ENCODE results near the gene PYGO2. TPM values are rescaled to one million over a fixed set of nuclear protein-coding genes. Genes with fewer than 3 reads are reported as not detected.

PYGO2 gene
- total RNA-seq, 2 experiments from 2014 or later = 50.0 to 50.2 TPM

- ChIA-PET CTCF (interaction anchor here (0.8 to 1.9 kb wide), 4 partner anchors 20 to 170 kb away, joined by 3 to 9 read pairs (median 4); partner anchors contain the start of gene PYGO2), POLR2A (interaction anchor here (1.2 kb wide), 1 partner anchor 14 kb away, joined by 3 read pairs; no protein-coding TSS in a partner anchor)
- Mint-ChIP-seq H3K27me3 (no peaks in the 10 kb centered on the region), H3K27ac (peak overlapping the region; percentile 88), H3K9me3 (no peaks in the 10 kb centered on the region), H3K4me3 (no peak overlapping the region), H3K36me3 (ENCODE audit: low read depth) (peaks cover 14% of the 10 kb centered on the region), H3K4me1 (peaks cover 68% of the 10 kb centered on the region)
- no peak for DNase-seq
Observed at GRCh38 chr1:154941333-154942013, 20.1 kb downstream of the PYGO2 start.

- no peaks in the 10 kb centered on the region for H3K9me3 Mint-ChIP-seq
- no peak for DNase-seq
Observed at GRCh38 chr1:154940651-154941194, 20.9 kb downstream of the PYGO2 start.

GRCh38 chr1:154940213-154940560 is 21.4 kb downstream of the PYGO2 start:
- CTCF ChIA-PET = interaction anchor here (0.6 to 1.9 kb wide), 6 partner anchors 21 to 423 kb away, joined by 3 to 9 read pairs (median 4); partner anchors contain the start of gene PYGO2
- POLR2A ChIA-PET = interaction anchor here (0.6 to 1.2 kb wide), 2 partner anchors 15 to 341 kb away, joined by 3 to 4 read pairs; no protein-coding TSS in a partner anchor
- Mint-ChIP-seq H3K36me3 (ENCODE audit: low read depth) (peaks cover 10% of the 10 kb centered on the region), H3K27ac (peak overlapping the region; percentile 75), H3K4me1 (peaks cover 80% of the 10 kb centered on the region), H3K9me3 (no peaks in the 10 kb centered on the region), H3K27me3 (no peaks in the 10 kb centered on the region), H3K4me3 (no peak overlapping the region)
- DNase-seq = no peak

More at GRCh38 chr1:154940651-154941194, 20.9 kb downstream of the PYGO2 start:
- POLR2A ChIA-PET = interaction anchor here (0.6 to 1.2 kb wide), 2 partner anchors 14 to 342 kb away, joined by 3 to 4 read pairs; no protein-coding TSS in a partner anchor
- H3K4me3 Mint-ChIP-seq = no peak overlapping the region
- H3K4me1 Mint-ChIP-seq = peaks cover 74% of the 10 kb centered on the region
- peaks cover 10% of the 10 kb centered on the region for H3K36me3 Mint-ChIP-seq (ENCODE audit: low read depth)
- no peaks in the 10 kb centered on the region for H3K27me3 Mint-ChIP-seq
- peak overlapping the region; percentile 76 for H3K27ac Mint-ChIP-seq
- CTCF ChIA-PET = interaction anchor here (0.7 to 1.9 kb wide), 5 partner anchors 21 to 169 kb away, joined by 3 to 9 read pairs (median 3); partner anchors contain the start of gene PYGO2

- H3K4me3 Mint-ChIP-seq = peak overlapping the region; percentile 40
Observed at GRCh38 chr1:154938604-154939399, 22.8 kb downstream of the PYGO2 start.

GRCh38 chr1:154937988-154938386 is 23.6 kb downstream of the PYGO2 start:
- Mint-ChIP-seq H3K27ac (peak overlapping the region; percentile 98), H3K4me3 (peak overlapping the region; percentile 96), H3K4me1 (peaks cover 71% of the 10 kb centered on the region), H3K9me3 (no peaks in the 10 kb centered on the region), H3K36me3 (ENCODE audit: low read depth) (peaks cover 7% of the 10 kb centered on the region), H3K27me3 (no peaks in the 10 kb centered on the region)
- DNase-seq = no peak
- ChIA-PET POLR2A (no interaction called here), CTCF (interaction anchor here (1.3 to 2.1 kb wide), 2 partner anchors 8 to 113 kb away, joined by 3 to 6 read pairs; partner anchors contain the start of gene ADAM15)

More at GRCh38 chr1:154938604-154939399, 22.8 kb downstream of the PYGO2 start:
- Mint-ChIP-seq H3K27ac (peak overlapping the region; percentile 98), H3K27me3 (no peaks in the 10 kb centered on the region), H3K4me1 (peaks cover 79% of the 10 kb centered on the region), H3K9me3 (no peaks in the 10 kb centered on the region), H3K36me3 (ENCODE audit: low read depth) (peaks cover 10% of the 10 kb centered on the region)
- ChIA-PET CTCF (interaction anchor here (0.6 to 2.1 kb wide), 3 partner anchors 7 to 57 kb away, joined by 3 to 6 read pairs (median 4); no protein-coding TSS in a partner anchor), POLR2A (no interaction called here)
- DNase-seq = no peak

GRCh38 chr1:154937085-154937987 is 24.2 kb downstream of the PYGO2 start:
- H3K4me3 Mint-ChIP-seq = peak overlapping the region; percentile 96
- ChIA-PET POLR2A (interaction anchor here (1.0 kb wide), 1 partner anchor 17 kb away, joined by 3 read pairs; no protein-coding TSS in a partner anchor), CTCF (interaction anchor here (0.9 to 2.1 kb wide), 17 partner anchors 9 to 378 kb away, joined by 3 to 8 read pairs (median 4); partner anchors contain the start of genes ADAM15, FLAD1, PBXIP1 and PYGO2)
- H3K4me1 Mint-ChIP-seq = peaks cover 65% of the 10 kb centered on the region
- H3K27me3 Mint-ChIP-seq = no peaks in the 10 kb centered on the region
- H3K36me3 Mint-ChIP-seq (ENCODE audit: low read depth) = peaks cover 5% of the 10 kb centered on the region
- peak; percentile 92 for DNase-seq
- H3K27ac Mint-ChIP-seq = peak overlapping the region; percentile 98
- no peaks in the 10 kb centered on the region for H3K9me3 Mint-ChIP-seq

- POLR2A ChIA-PET = interaction anchor here (0.9 to 1.0 kb wide), 2 partner anchors 18 to 369 kb away, joined by 3 read pairs; partner anchors contain the start of gene CHRNB2
- Mint-ChIP-seq H3K9me3 (no peaks in the 10 kb centered on the region), H3K4me1 (peaks cover 58% of the 10 kb centered on the region), H3K27me3 (no peaks in the 10 kb centered on the region), H3K27ac (peak within 1 kb of the TSS; percentile 98), H3K36me3 (ENCODE audit: low read depth) (peaks cover 5% of the 10 kb centered on the region), H3K4me3 (peak within 1 kb of the TSS; percentile 96)
- CTCF ChIA-PET = interaction anchor here (0.7 to 2.1 kb wide), 22 partner anchors 9 to 377 kb away, joined by 3 to 8 read pairs (median 4); partner anchors contain the start of genes FLAD1, KRTCAP2, PBXIP1 and PYGO2
- DNase-seq = peak; percentile 97
Observed at GRCh38 chr1:154936555-154937084, 25.0 kb downstream of the PYGO2 start, which contains the start of gene PMVK. PMVK (minus strand) TSS chr1:154936719; CDS start chr1:154936685, 34 bp downstream.

GRCh38 chr1:154935749-154936554 is 25.6 kb downstream of the PYGO2 start:
- peaks cover 51% of the 10 kb centered on the region for H3K4me1 Mint-ChIP-seq
- POLR2A ChIA-PET = interaction anchor here (0.9 to 1.0 kb wide), 2 partner anchors 19 to 368 kb away, joined by 3 read pairs; partner anchors contain the start of gene CHRNB2
- CTCF ChIA-PET = interaction anchor here (0.5 to 2.1 kb wide), 24 partner anchors 9 to 510 kb away, joined by 3 to 8 read pairs (median 4); partner anchors contain the start of genes FLAD1, KRTCAP2, PBXIP1 and PYGO2
- H3K27ac Mint-ChIP-seq = peak overlapping the region; percentile 98
- no peak for DNase-seq
- H3K4me3 Mint-ChIP-seq = peak overlapping the region; percentile 96
- H3K36me3 Mint-ChIP-seq (ENCODE audit: low read depth) = peaks cover 5% of the 10 kb centered on the region
- H3K27me3 Mint-ChIP-seq = no peaks in the 10 kb centered on the region
- no peaks in the 10 kb centered on the region for H3K9me3 Mint-ChIP-seq

GRCh38 chr1:154934358-154934948 is 27.1 kb downstream of the PYGO2 start:
- ChIA-PET POLR2A (no interaction called here), CTCF (interaction anchor here (1.2 to 1.3 kb wide), 3 partner anchors 13 to 388 kb away, joined by 3 read pairs; no protein-coding TSS in a partner anchor)
- no peaks in the 10 kb centered on the region for H3K9me3 Mint-ChIP-seq
- peaks cover 40% of the 10 kb centered on the region for H3K4me1 Mint-ChIP-seq
- no peaks in the 10 kb centered on the region for H3K27me3 Mint-ChIP-seq
- peaks cover 7% of the 10 kb centered on the region for H3K36me3 Mint-ChIP-seq (ENCODE audit: low read depth)
- no peak for DNase-seq
- no peak overlapping the region for H3K27ac Mint-ChIP-seq
- no peak overlapping the region for H3K4me3 Mint-ChIP-seq

GRCh38 chr1:154931940-154932487 is 29.6 kb downstream of the PYGO2 start:
- H3K27ac Mint-ChIP-seq = no peak overlapping the region
- H3K9me3 Mint-ChIP-seq = no peaks in the 10 kb centered on the region
- ChIA-PET POLR2A (no interaction called here), CTCF (interaction anchor here (0.9 kb wide), 1 partner anchor 10 kb away, joined by 3 read pairs; no protein-coding TSS in a partner anchor)
- H3K36me3 Mint-ChIP-seq (ENCODE audit: low read depth) = peaks cover 24% of the 10 kb centered on the region
- DNase-seq = no peak
- peaks cover 25% of the 10 kb centered on the region for H3K4me1 Mint-ChIP-seq
- H3K4me3 Mint-ChIP-seq = no peak overlapping the region
- no peaks in the 10 kb centered on the region for H3K27me3 Mint-ChIP-seq
